ENCODE results near the gene ZNF423. TPM values are rescaled to one million over a fixed set of nuclear protein-coding genes. Genes with fewer than 3 reads are reported as not detected.

Gene ZNF423
- total RNA-seq, 1 experiment from 2014 or later: not detected

GRCh38 chr16:49720225-49720624, 135.7 kb downstream of the ZNF423 start:
- TF ChIP-seq, protein P1, sequence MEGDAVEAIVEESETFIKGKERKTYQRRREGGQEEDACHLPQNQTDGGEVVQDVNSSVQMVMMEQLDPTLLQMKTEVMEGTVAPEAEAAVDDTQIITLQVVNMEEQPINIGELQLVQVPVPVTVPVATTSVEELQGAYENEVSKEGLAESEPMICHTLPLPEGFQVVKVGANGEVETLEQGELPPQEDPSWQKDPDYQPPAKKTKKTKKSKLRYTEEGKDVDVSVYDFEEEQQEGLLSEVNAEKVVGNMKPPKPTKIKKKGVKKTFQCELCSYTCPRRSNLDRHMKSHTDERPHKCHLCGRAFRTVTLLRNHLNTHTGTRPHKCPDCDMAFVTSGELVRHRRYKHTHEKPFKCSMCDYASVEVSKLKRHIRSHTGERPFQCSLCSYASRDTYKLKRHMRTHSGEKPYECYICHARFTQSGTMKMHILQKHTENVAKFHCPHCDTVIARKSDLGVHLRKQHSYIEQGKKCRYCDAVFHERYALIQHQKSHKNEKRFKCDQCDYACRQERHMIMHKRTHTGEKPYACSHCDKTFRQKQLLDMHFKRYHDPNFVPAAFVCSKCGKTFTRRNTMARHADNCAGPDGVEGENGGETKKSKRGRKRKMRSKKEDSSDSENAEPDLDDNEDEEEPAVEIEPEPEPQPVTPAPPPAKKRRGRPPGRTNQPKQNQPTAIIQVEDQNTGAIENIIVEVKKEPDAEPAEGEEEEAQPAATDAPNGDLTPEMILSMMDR (IDR thresholded peaks at IDR 0.05; ENCODE audit: unreplicated experiment): no peak
- no TSS peak for BruUV-seq (replicated peaks)
- Mint-ChIP-seq H3K27ac (ENCODE audit: unreplicated experiment) (no peak overlapping the region), H3K9me3 (ENCODE audit: low read depth, unreplicated experiment) (no peaks in the 10 kb centered on the region), H3K27me3 (ENCODE audit: unreplicated experiment) (peaks cover 93% of the 10 kb centered on the region), H3K4me3 (ENCODE audit: low read depth, unreplicated experiment) (no peak overlapping the region), H3K4me1 (ENCODE audit: low read depth, unreplicated experiment) (no peaks in the 10 kb centered on the region), H3K36me3 (ENCODE audit: insufficient read depth, unreplicated experiment) (no peaks in the 10 kb centered on the region)
- no peak for DNase-seq
- CTCF ChIA-PET: no interaction called here
- intact Hi-C loops (cut with micrococcal nuclease; ENCODE audit: unreplicated experiment): no loop called here

GRCh38 chr16:49717689-49718088, 138.2 kb downstream of the ZNF423 start:
- CTCF ChIA-PET: no interaction called here
- Mint-ChIP-seq H3K36me3 (ENCODE audit: insufficient read depth, unreplicated experiment) (no peaks in the 10 kb centered on the region), H3K27me3 (ENCODE audit: unreplicated experiment) (peaks cover 96% of the 10 kb centered on the region), H3K27ac (ENCODE audit: unreplicated experiment) (no peak overlapping the region), H3K4me1 (ENCODE audit: low read depth, unreplicated experiment) (no peaks in the 10 kb centered on the region), H3K4me3 (ENCODE audit: low read depth, unreplicated experiment) (no peak overlapping the region), H3K9me3 (ENCODE audit: low read depth, unreplicated experiment) (no peaks in the 10 kb centered on the region)
- BruUV-seq (replicated peaks): no TSS peak
- intact Hi-C loops (cut with micrococcal nuclease; ENCODE audit: unreplicated experiment): no loop called here
- DNase-seq: no peak
- TF ChIP-seq, protein P1 (IDR thresholded peaks at IDR 0.05; ENCODE audit: unreplicated experiment): no peak

DNA sequence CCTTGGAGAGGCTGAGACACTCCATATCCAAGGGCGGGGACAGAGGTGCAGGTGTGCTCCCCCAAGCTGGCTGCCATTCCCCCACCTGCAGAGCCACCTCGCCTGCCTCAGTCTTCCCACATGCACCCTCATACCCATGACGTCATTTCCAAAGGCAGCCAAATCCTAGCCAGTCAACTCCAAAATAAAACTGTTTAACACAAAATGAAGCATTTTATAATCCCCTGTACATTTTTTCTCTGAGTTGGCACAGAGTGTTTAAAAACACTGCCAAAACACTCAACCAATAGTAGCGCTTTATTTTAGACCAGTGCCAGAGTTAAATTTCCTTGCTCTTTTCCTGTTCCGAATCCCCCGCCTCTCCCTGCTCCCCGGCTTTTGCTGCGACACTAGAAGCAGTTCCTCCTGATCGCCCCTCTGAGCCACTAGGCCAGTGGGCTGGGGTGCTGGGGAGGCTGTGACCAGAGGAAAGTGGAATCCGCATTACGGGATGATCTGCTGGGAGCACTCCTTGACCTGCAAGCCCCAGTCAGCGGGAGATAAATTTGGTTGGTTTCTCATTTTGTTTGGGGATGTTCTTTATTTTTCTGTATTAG, 139.5 kb downstream of the ZNF423 start:
- H3K4me1 Mint-ChIP-seq (ENCODE audit: low read depth, unreplicated experiment): no peaks in the 10 kb centered on the region
- CTCF ChIA-PET: no interaction called here
- BruUV-seq (replicated peaks): no TSS peak
- H3K9me3 Mint-ChIP-seq (ENCODE audit: low read depth, unreplicated experiment): no peaks in the 10 kb centered on the region
- TF ChIP-seq, protein P1 (IDR thresholded peaks at IDR 0.05; ENCODE audit: unreplicated experiment): no peak
- DNase-seq: no peak
- H3K36me3 Mint-ChIP-seq (ENCODE audit: insufficient read depth, unreplicated experiment): no peaks in the 10 kb centered on the region
- H3K27ac Mint-ChIP-seq (ENCODE audit: unreplicated experiment): no peak overlapping the region
- no peak overlapping the region for H3K4me3 Mint-ChIP-seq (ENCODE audit: low read depth, unreplicated experiment)
- intact Hi-C loops (cut with micrococcal nuclease; ENCODE audit: unreplicated experiment): no loop called here
- peaks cover 97% of the 10 kb centered on the region for H3K27me3 Mint-ChIP-seq (ENCODE audit: unreplicated experiment)

- H3K27ac Mint-ChIP-seq (ENCODE audit: unreplicated experiment): no peak overlapping the region
- peaks cover 97% of the 10 kb centered on the region for H3K27me3 Mint-ChIP-seq (ENCODE audit: unreplicated experiment)
- intact Hi-C loops (cut with micrococcal nuclease; ENCODE audit: unreplicated experiment): no loop called here
- TF ChIP-seq, protein P1 (IDR thresholded peaks at IDR 0.05; ENCODE audit: unreplicated experiment): no peak
- H3K4me1 Mint-ChIP-seq (ENCODE audit: low read depth, unreplicated experiment): no peaks in the 10 kb centered on the region
- no peaks in the 10 kb centered on the region for H3K36me3 Mint-ChIP-seq (ENCODE audit: insufficient read depth, unreplicated experiment)
- no peak overlapping the region for H3K4me3 Mint-ChIP-seq (ENCODE audit: low read depth, unreplicated experiment)
- no peaks in the 10 kb centered on the region for H3K9me3 Mint-ChIP-seq (ENCODE audit: low read depth, unreplicated experiment)
- DNase-seq: no peak
- BruUV-seq (replicated peaks): no TSS peak
- CTCF ChIA-PET: no interaction called here
These were observed 142.1 kb downstream of the ZNF423 start for GRCh38 chr16:49713770-49714169.

Measured in Calu3 (cell line).